Measurements from ENCODE around the gene ARID5A.

ARID5A gene

GRCh38 chr2:96536445-96537065 lies at the start of gene ARID5A:
Gene ARID5A, plus strand, starts transcription at chr2:96536752. Its CDS starts 75 bp downstream, at chr2:96536827.
- peak; percentile 97 for DNase-seq

- DNase-seq: no peak
Measured at GRCh38 chr2:96489261-96489660, 47.3 kb upstream of the ARID5A start.

GRCh38 chr2:96489663-96490062 lies 46.9 kb upstream of the ARID5A start:
- no peak for DNase-seq

GRCh38 chr2:96491860-96492497 lies 44.6 kb upstream of the ARID5A start:
- no peak for DNase-seq

GRCh38 chr2:96493072-96493471 lies 43.5 kb upstream of the ARID5A start:
- no peak for DNase-seq

- no peak for DNase-seq
Measured at GRCh38 chr2:96494188-96494587, 42.4 kb upstream of the ARID5A start.

GRCh38 chr2:96495982-96496629 lies 40.4 kb upstream of the ARID5A start:
- no peak for DNase-seq

GRCh38 chr2:96498021-96498431 lies 38.5 kb upstream of the ARID5A start:
- no peak for DNase-seq

- peak; percentile 17 for DNase-seq
Measured at GRCh38 chr2:96498611-96499010, 37.9 kb upstream of the ARID5A start.

- DNase-seq: peak; percentile 50
Measured at GRCh38 chr2:96499061-96499960, 37.2 kb upstream of the ARID5A start.

GRCh38 chr2:96500385-96501066 lies 36.0 kb upstream of the ARID5A start:
- peak; percentile 58 for DNase-seq

GRCh38 chr2:96501471-96501874 lies 35.1 kb upstream of the ARID5A start:
- peak; percentile 67 for DNase-seq

- peak; percentile 54 for DNase-seq
Measured at GRCh38 chr2:96501886-96502810, 34.4 kb upstream of the ARID5A start.

- no peak for DNase-seq
Measured at GRCh38 chr2:96502891-96503636, 33.5 kb upstream of the ARID5A start.

- peak; percentile 60 for DNase-seq
Measured at GRCh38 chr2:96503637-96504243, 32.8 kb upstream of the ARID5A start.

- DNase-seq: peak; percentile 48
Measured at GRCh38 chr2:96505231-96505889, 31.2 kb upstream of the ARID5A start, which contains the start of gene NEURL3. Gene NEURL3, minus strand, starts transcription at chr2:96505357. Its CDS starts 71 bp downstream, at chr2:96505286.

- peak; percentile 60 for DNase-seq
Measured at GRCh38 chr2:96506016-96506906, 30.3 kb upstream of the ARID5A start.

- DNase-seq: peak; percentile 52
Measured at GRCh38 chr2:96506907-96507240, 29.7 kb upstream of the ARID5A start.
